WTC11 (cell line): ENCODE data around the gene ZNF714. TPM values are rescaled to one million over a fixed set of nuclear protein-coding genes. Genes with fewer than 3 reads are reported as not detected.

Experiments used
- ATAC-seq: fragments of 200-7000 bp; cut with Tn5 transposase; 2 replicates; pipeline ENCODE4 v1.10.0; 2021; ENCODE audit warnings: mild to moderate bottlenecking, moderate library complexity
- CTCF ChIA-PET: fragments of 300-600 bp; sonication (Branson Sonifier 250); formaldehyde crosslinking; loops from one replicate; lab custom pipeline; 2021; ENCODE audit warnings: antibody characterized with exemption; lab: Charles Lee
- POLR2A ChIA-PET: fragments of 350-600 bp; sonication (Branson Sonifier 250); formaldehyde crosslinking; loops from one replicate; lab custom pipeline; 2021; ENCODE audit warnings: antibody characterized with exemption; lab: Charles Lee
- DNase-seq: peaks from one replicate; pipeline ENCODE4 v3.0.0; 2021; ENCODE audit warnings: low spot score
- H3K27ac Mint-ChIP-seq: 2 replicates; pipeline ENCODE4 v1.8.0; 2021; ENCODE audit warnings: mixed read lengths
- H3K27me3 Mint-ChIP-seq: 2 replicates; pipeline ENCODE4 v1.8.0; 2021; ENCODE audit warnings: low read depth, mild to moderate bottlenecking, moderate library complexity, mixed read lengths
- H3K36me3 Mint-ChIP-seq: 2 replicates; pipeline ENCODE4 v1.8.0; 2021; ENCODE audit warnings: mixed read lengths
- H3K4me1 Mint-ChIP-seq: 2 replicates; pipeline ENCODE4 v1.8.0; 2022; ENCODE audit warnings: mixed read lengths
- H3K4me3 Mint-ChIP-seq: 2 replicates; pipeline ENCODE4 v1.8.0; 2021; ENCODE audit warnings: mild to moderate bottlenecking, moderate library complexity, mixed read lengths
- H3K9me3 Mint-ChIP-seq: 2 replicates; pipeline ENCODE4 v1.8.0; 2021; ENCODE audit warnings: mixed read lengths
- CREM ChIP-seq: sonication (generic); formaldehyde crosslinking; IDR thresholded peaks from 2 replicates; pipeline ENCODE4 v1.8.1; 2022; ENCODE audit warnings: mild to moderate bottlenecking, missing genetic modification reagents, moderate library complexity
- EMX1 ChIP-seq: fragments of 250-450 bp; sonication (Bioruptor Pico); IDR thresholded peaks from 2 replicates; pipeline ENCODE4 v1.8.0; 2021; ENCODE audit warnings: mild to moderate bottlenecking
- ESRRA ChIP-seq: sonication (generic); formaldehyde crosslinking; IDR thresholded peaks from 2 replicates; pipeline ENCODE4 v1.8.1; 2022; ENCODE audit warnings: mild to moderate bottlenecking, missing genetic modification reagents, borderline replicate concordance
- FOXJ3 ChIP-seq: sonication (generic); formaldehyde crosslinking; IDR thresholded peaks from 2 replicates; pipeline ENCODE4 v1.9.0; 2021; ENCODE audit warnings: missing genetic modification reagents, mild to moderate bottlenecking, borderline replicate concordance
- FOXP1 ChIP-seq: sonication (generic); formaldehyde crosslinking; IDR thresholded peaks from 2 replicates; pipeline ENCODE4 v1.8.0; 2022; ENCODE audit warnings: missing genetic modification reagents, mild to moderate bottlenecking, moderate library complexity, borderline replicate concordance
- GRHL2 ChIP-seq: fragments of 250-450 bp; sonication (Bioruptor Pico); IDR thresholded peaks from 2 replicates; pipeline ENCODE4 v1.8.0; 2022; ENCODE audit warnings: mild to moderate bottlenecking, moderate library complexity; ENCODE audit not compliant: insufficient replicate concordance, severe bottlenecking
- HMGA2 ChIP-seq: fragments of 250-450 bp; sonication (Bioruptor Pico); IDR thresholded peaks from 2 replicates; pipeline ENCODE4 v1.4.0; 2021; ENCODE audit warnings: mild to moderate bottlenecking, moderate library complexity
- IRF1 ChIP-seq: sonication (generic); formaldehyde crosslinking; IDR thresholded peaks from 2 replicates; pipeline ENCODE4 v1.8.0; 2023; ENCODE audit warnings: missing genetic modification reagents
- MXD4 ChIP-seq: fragments of 250-450 bp; sonication (Bioruptor Pico); IDR thresholded peaks from 2 replicates; pipeline ENCODE4 v1.8.0; 2021; ENCODE audit warnings: mild to moderate bottlenecking, moderate library complexity, borderline replicate concordance
- NFATC4 ChIP-seq: fragments of 250-450 bp; sonication (Bioruptor Pico); IDR thresholded peaks from 2 replicates; pipeline ENCODE4 v1.9.0; 2021; ENCODE audit warnings: mild to moderate bottlenecking
- NFYB ChIP-seq: sonication (generic); formaldehyde crosslinking; conservative IDR thresholded peaks from 2 replicates; pipeline ENCODE4 v1.8.0; 2022; ENCODE audit warnings: low read depth, missing genetic modification reagents
- NR2C2 ChIP-seq: sonication (generic); formaldehyde crosslinking; IDR thresholded peaks from 2 replicates; pipeline ENCODE4 v1.8.0; 2022; ENCODE audit warnings: mild to moderate bottlenecking, missing genetic modification reagents
- PRRX2 ChIP-seq: fragments of 250-450 bp; sonication (Bioruptor Pico); IDR thresholded peaks from 2 replicates; pipeline ENCODE4 v1.8.0; 2021; ENCODE audit warnings: mild to moderate bottlenecking
- RELA ChIP-seq: sonication (generic); formaldehyde crosslinking; IDR thresholded peaks from 2 replicates; pipeline ENCODE4 v1.8.1; 2022; ENCODE audit warnings: missing genetic modification reagents, mild to moderate bottlenecking, borderline replicate concordance
- RORB ChIP-seq: fragments of 250-450 bp; sonication (Bioruptor Pico); IDR thresholded peaks from 2 replicates; pipeline ENCODE4 v1.9.0; 2021; ENCODE audit warnings: mild to moderate bottlenecking
- SP1 ChIP-seq: sonication (generic); formaldehyde crosslinking; conservative IDR thresholded peaks from 2 replicates; pipeline ENCODE4 v1.8.1; 2022; ENCODE audit warnings: missing genetic modification reagents
- STAT6 ChIP-seq: sonication (generic); formaldehyde crosslinking; conservative IDR thresholded peaks from 2 replicates; pipeline ENCODE4 v1.8.1; 2023; ENCODE audit warnings: mild to moderate bottlenecking, low read depth, missing genetic modification reagents, moderate library complexity
- TEAD4 ChIP-seq: sonication (generic); formaldehyde crosslinking; IDR thresholded peaks from 2 replicates; pipeline ENCODE4 v1.8.0; 2022; ENCODE audit warnings: mild to moderate bottlenecking, missing genetic modification reagents
- TP53 ChIP-seq: sonication (generic); formaldehyde crosslinking; IDR thresholded peaks from 2 replicates; pipeline ENCODE4 v1.8.1; 2023; ENCODE audit warnings: mild to moderate bottlenecking, missing genetic modification reagents
- ZNF281 ChIP-seq: sonication (generic); formaldehyde crosslinking; IDR thresholded peaks from 2 replicates; pipeline ENCODE4 v1.8.0; 2023; ENCODE audit warnings: mild to moderate bottlenecking, missing genetic modification reagents
- ZNF317 ChIP-seq: sonication (generic); formaldehyde crosslinking; IDR thresholded peaks from 2 replicates; pipeline ENCODE4 v1.8.1; 2023; ENCODE audit warnings: low read depth, mild to moderate bottlenecking, moderate library complexity, missing genetic modification reagents, borderline replicate concordance
- ZNF396 ChIP-seq: fragments of 250-450 bp; sonication (Bioruptor Pico); IDR thresholded peaks from 2 replicates; pipeline ENCODE4 v1.8.0; 2021; ENCODE audit warnings: mild to moderate bottlenecking, moderate library complexity, borderline replicate concordance
- ZNF532 ChIP-seq: fragments of 250-450 bp; sonication (Bioruptor Pico); IDR thresholded peaks from 2 replicates; pipeline ENCODE4 v1.9.0; 2021; ENCODE audit warnings: mild to moderate bottlenecking, borderline replicate concordance
- ZNF671 ChIP-seq: fragments of 250-450 bp; sonication (Bioruptor Pico); IDR thresholded peaks from 2 replicates; pipeline ENCODE4 v1.8.0; 2021; ENCODE audit warnings: mild to moderate bottlenecking
- total RNA-seq: library from RNA; stranded (reverse); gene quantifications from 3 replicates; pipeline ENCODE4 v1.2.3, GENCODE V29; 2021

Gene ZNF714
- total RNA-seq, 1 experiment from 2014 or later, result 60.4 TPM

GRCh38 chr19:21065336-21065735 is 16.7 kb upstream of the ZNF714 start:
- no peak for ATAC-seq
- CTCF ChIA-PET, result interaction anchor here (0.7 kb wide), 1 partner anchor 1919 kb away, joined by 4 read pairs; no protein-coding TSS in a partner anchor
- TF ChIP-seq STAT6 (CRISPR knock-in tag), result no peak
- TF ChIP-seq, all 79 proteins: peak for 0
- peaks cover 19% of the 10 kb centered on the region for H3K36me3 Mint-ChIP-seq
- no peak overlapping the region for H3K27ac Mint-ChIP-seq
- no peaks in the 10 kb centered on the region for H3K4me1 Mint-ChIP-seq
- H3K4me3 Mint-ChIP-seq, result no peak overlapping the region
- POLR2A ChIA-PET, result no interaction called here
- H3K27me3 Mint-ChIP-seq, result no peaks in the 10 kb centered on the region
- H3K9me3 Mint-ChIP-seq, result peaks cover 13% of the 10 kb centered on the region
- DNase-seq, result no peak

- CTCF ChIA-PET, result no interaction called here
- peaks cover 34% of the 10 kb centered on the region for H3K4me1 Mint-ChIP-seq
- H3K9me3 Mint-ChIP-seq, result no peaks in the 10 kb centered on the region
- POLR2A ChIA-PET, result interaction anchor here (0.6 kb wide), 1 partner anchor 57 kb away, joined by 3 read pairs; the partner anchor contains the start of gene ZNF431
- H3K36me3 Mint-ChIP-seq, result peaks cover 45% of the 10 kb centered on the region
- H3K4me3 Mint-ChIP-seq, result no peak overlapping the region
- DNase-seq, result no peak
- peak overlapping the region; percentile 57; the same call in 1 of the 2 replicates for H3K27ac Mint-ChIP-seq
- no peak for TF ChIP-seq NR2C2
- TF ChIP-seq FOXP1, result no peak
- no peak for TF ChIP-seq TP53 (CRISPR knock-in tag)
- no peak for TF ChIP-seq MXD4 (CRISPR knock-in tag)
- TF ChIP-seq PRRX2, result no peak
- no peak for TF ChIP-seq HMGA2 (CRISPR knock-in tag)
- no peak for TF ChIP-seq ESRRA (CRISPR knock-in tag)
- no peak for TF ChIP-seq ZNF532 (CRISPR knock-in tag)
- TF ChIP-seq, all 79 proteins: peak for 0
- H3K27me3 Mint-ChIP-seq, result no peaks in the 10 kb centered on the region
- ATAC-seq, result no peak
These were observed 2.3 kb downstream of the ZNF714 start for GRCh38 chr19:21084343-21084742.

- Mint-ChIP-seq H3K9me3 (no peaks in the 10 kb centered on the region), H3K4me3 (no peak overlapping the region), H3K27me3 (no peaks in the 10 kb centered on the region), H3K36me3 (peaks cover 61% of the 10 kb centered on the region), H3K27ac (no peak overlapping the region), H3K4me1 (peaks cover 49% of the 10 kb centered on the region)
- ChIA-PET CTCF (no interaction called here), POLR2A (no interaction called here)
- DNase-seq (no peak), ATAC-seq (no peak)
- TF ChIP-seq IRF1 (CRISPR knock-in tag) (no peak), NFYB (CRISPR knock-in tag) (no peak), SP1 (no peak), ZNF671 (CRISPR knock-in tag) (no peak), EMX1 (CRISPR knock-in tag) (no peak), ZNF396 (CRISPR knock-in tag) (no peak), ZNF317 (CRISPR knock-in tag) (no peak), FOXJ3 (CRISPR knock-in tag) (no peak), RELA (CRISPR knock-in tag) (no peak), CREM (CRISPR knock-in tag) (no peak), NR2C2 (no peak), TEAD4 (CRISPR knock-in tag) (no peak), ZNF281 (no peak), RORB (CRISPR knock-in tag) (no peak), GRHL2 (CRISPR knock-in tag) (no peak), NFATC4 (CRISPR knock-in tag) (no peak)
These were observed 5.9 kb downstream of the ZNF714 start for GRCh38 chr19:21087871-21088270.
